ENCODE measurements around the gene MDN1.

The MDN1 gene

GRCh38 chr6:89690944-89691324 lies 128.7 kb downstream of the MDN1 start:
- no peak for DNase-seq (ENCODE audit: low spot score)

- DNase-seq (ENCODE audit: low spot score), result no peak
Observed at GRCh38 chr6:89689732-89690131, 129.9 kb downstream of the MDN1 start.

GRCh38 chr6:89688328-89688727 lies 131.3 kb downstream of the MDN1 start:
- DNase-seq (ENCODE audit: low spot score), result no peak

- DNase-seq (ENCODE audit: low spot score), result no peak
Observed at GRCh38 chr6:89685311-89685710, 134.3 kb downstream of the MDN1 start.

- no peak for DNase-seq (ENCODE audit: low spot score)
Observed at GRCh38 chr6:89682991-89683390, 136.6 kb downstream of the MDN1 start.

- no peak for DNase-seq (ENCODE audit: low spot score)
Observed at GRCh38 chr6:89681983-89682564, 137.5 kb downstream of the MDN1 start.

- no peak for DNase-seq (ENCODE audit: low spot score)
Observed at GRCh38 chr6:89680551-89680950, 139.0 kb downstream of the MDN1 start.

- DNase-seq (ENCODE audit: low spot score), result no peak
Observed at GRCh38 chr6:89680150-89680549, 139.4 kb downstream of the MDN1 start.

GRCh38 chr6:89679215-89680120 lies 140.1 kb downstream of the MDN1 start:
- no peak for DNase-seq (ENCODE audit: low spot score)

- no peak for DNase-seq (ENCODE audit: low spot score)
Observed at GRCh38 chr6:89678531-89678930, 141.1 kb downstream of the MDN1 start.

GRCh38 chr6:89675949-89676748 lies 143.4 kb downstream of the MDN1 start:
- no peak for DNase-seq (ENCODE audit: low spot score)

- no peak for DNase-seq (ENCODE audit: low spot score)
Observed at GRCh38 chr6:89670935-89671565, 148.5 kb downstream of the MDN1 start.

- no peak for DNase-seq (ENCODE audit: low spot score)
Observed at GRCh38 chr6:89669002-89669401, 150.6 kb downstream of the MDN1 start.

GRCh38 chr6:89667872-89668556 lies 151.6 kb downstream of the MDN1 start:
- DNase-seq (ENCODE audit: low spot score), result no peak

- no peak for DNase-seq (ENCODE audit: low spot score)
Observed at GRCh38 chr6:89662659-89663223, 156.9 kb downstream of the MDN1 start.

- DNase-seq (ENCODE audit: low spot score), result no peak
Observed at GRCh38 chr6:89661559-89661958, 158.0 kb downstream of the MDN1 start.

GRCh38 chr6:89660981-89661380 lies 158.6 kb downstream of the MDN1 start:
- DNase-seq (ENCODE audit: low spot score), result no peak

- DNase-seq (ENCODE audit: low spot score), result no peak
Observed at GRCh38 chr6:89657445-89658158, 162.0 kb downstream of the MDN1 start.

GRCh38 chr6:89655122-89655521 lies 164.5 kb downstream of the MDN1 start:
- no peak for DNase-seq (ENCODE audit: low spot score)

- no peak for DNase-seq (ENCODE audit: low spot score)
Observed at GRCh38 chr6:89650579-89650978, 169.0 kb downstream of the MDN1 start.

- no peak for DNase-seq (ENCODE audit: low spot score)
Observed at GRCh38 chr6:89649682-89650081, 169.9 kb downstream of the MDN1 start.
